CD4-positive, alpha-beta T cell (primary cell): ENCODE measurements around the gene DLL1. TPM values are rescaled to one million over a fixed set of nuclear protein-coding genes. Genes with fewer than 3 reads are reported as not detected.
"Not testable (repeated sequence)": the region's sequence is repeated elsewhere in the genome, so short reads cannot be mapped to it uniquely, and the experiment has no call there.

Source experiments
- ATAC-seq: fragments of 200-7000 bp; cut with Tn5 transposase; one replicate; pipeline ENCODE4 v1.10.0; 2022; ENCODE audit warnings: mild to moderate bottlenecking; ENCODE audit not compliant: poor library complexity
- CTCF ChIA-PET: fragments of 350-600 bp; sonication (Branson Sonifier 250); formaldehyde crosslinking; loops from one replicate; lab custom pipeline; 2021; ENCODE audit warnings: antibody characterized with exemption, inconsistent platforms; lab: Charles Lee
- POLR2A ChIA-PET: fragments of 350-600 bp; sonication (Branson Sonifier 250); formaldehyde crosslinking; loops from one replicate; lab custom pipeline; 2021; ENCODE audit warnings: antibody characterized with exemption, inconsistent platforms; lab: Charles Lee
- DNase-seq, 14 experiments: peaks; one replicate each; pipeline ENCODE4 v3.0.0-alpha.2; 2013 to 2020; ENCODE audit warnings: mixed read lengths in 2 of 14
- H3K27ac ChIP-seq, 2 donors: one replicate each; pipeline versions ENCODE4 v1.5.1 to v1.7.0; 2013; ENCODE audit warnings: low read length in 2 of 2, low read depth in 1 of 2, mild to moderate bottlenecking in 1 of 2
- H3K27me3 ChIP-seq, 2 experiments: 1 replicate in 1 of 2; 2 replicates in 1 of 2; pipeline versions ENCODE4 v1.6.1 to v1.7.0; 2013; ENCODE audit warnings: low read length in 2 of 2, control low read depth in 1 of 2, mild to moderate bottlenecking in 1 of 2, moderate library complexity in 1 of 2; ENCODE audit not compliant: insufficient read depth in 2 of 2, control insufficient read depth in 1 of 2
- H3K36me3 ChIP-seq: one replicate; pipeline ENCODE4 v1.6.1; 2013; ENCODE audit warnings: low read length, control low read depth; ENCODE audit not compliant: insufficient read depth
- H3K4me1 ChIP-seq: one replicate; pipeline ENCODE4 v1.6.1; 2013; ENCODE audit warnings: low read length, control low read depth; ENCODE audit not compliant: insufficient read depth
- H3K4me3 ChIP-seq: one replicate; pipeline ENCODE4 v1.5.1; 2013; ENCODE audit warnings: mild to moderate bottlenecking, low read length, moderate library complexity
- H3K9me3 ChIP-seq, 2 experiments: 1 replicate in 1 of 2; 2 replicates in 1 of 2; pipeline versions ENCODE4 v1.6.1 to v1.7.0; 2013; ENCODE audit warnings: low read length in 2 of 2, mild to moderate bottlenecking in 2 of 2, control low read depth in 1 of 2, moderate library complexity in 1 of 2; ENCODE audit not compliant: control insufficient read depth in 1 of 2, insufficient read depth in 1 of 2
- H3K27ac Mint-ChIP-seq: one replicate; pipeline ENCODE4 v1.8.0; 2020; ENCODE audit warnings: mixed read lengths
- H3K27me3 Mint-ChIP-seq: one replicate; pipeline ENCODE4 v1.8.0; 2021; ENCODE audit warnings: mixed read lengths
- H3K36me3 Mint-ChIP-seq: one replicate; pipeline ENCODE4 v1.8.0; 2021; ENCODE audit warnings: low read depth, mixed read lengths
- H3K4me1 Mint-ChIP-seq: one replicate; pipeline ENCODE4 v1.8.0; 2021; ENCODE audit warnings: low read depth, mixed read lengths
- H3K4me3 Mint-ChIP-seq: one replicate; pipeline ENCODE4 v1.8.0; 2020; ENCODE audit warnings: mild to moderate bottlenecking, mixed read lengths
- H3K9me3 Mint-ChIP-seq: one replicate; pipeline ENCODE4 v1.8.0; 2020; ENCODE audit warnings: mixed read lengths
- CTCF ChIP-seq: fragments of 200-600 bp; IDR thresholded peaks from one replicate; pipeline ENCODE4 v1.8.0; 2022; ENCODE audit warnings: antibody characterized with exemption, mild to moderate bottlenecking
- intact Hi-C, 2 experiments: fragments of 100-400 bp; cut with DNase I in 1 of 2; cut with micrococcal nuclease in 1 of 2; formaldehyde crosslinking; loops; one replicate each; pipeline versions ENCODE4 v1.15.1 to v1.9.0; 2023 to 2025; cut with DNase I, micrococcal nuclease
- polyA plus RNA-seq, 2 donors: library from polyadenylated mRNA; unstranded; fragments of 120-200 nt; gene quantifications; one replicate each; pipeline ENCODE4 v1.2.1, GENCODE V29; 2013
- total RNA-seq, 174 experiments: library from RNA in 2 of 174; stranded (reverse) in 2 of 174; gene quantifications; one replicate each; pipeline ENCODE4 v1.2.3 and lab custom pipeline; 2021 to 2026

The DLL1 gene
- total RNA-seq (1 to 10 TPM; 7.1 to 7.2 TPM), total RNA-seq (lab: John Stamatoyannopoulos, UW) (0.40 to 21.1 (median 2.8) reads per million in 172 experiments)
- polyA plus RNA-seq (2013, experiment 1 of 2) = 0.99 TPM
- polyA plus RNA-seq (2013, experiment 2 of 2) = 1.9 TPM

- CTCF ChIA-PET = no interaction called here
- Mint-ChIP-seq H3K36me3 (peaks cover 17% of the 10 kb centered on the region), H3K9me3 (no peaks in the 10 kb centered on the region), H3K4me3 (peak within 1 kb of the TSS; percentile 94), H3K27ac (peak within 1 kb of the TSS; percentile 63), H3K4me1 (peaks cover 52% of the 10 kb centered on the region), H3K27me3 (peaks cover 58% of the 10 kb centered on the region)
- peak within 1 kb of the TSS; percentile 76 for H3K4me3 ChIP-seq
- no peak within 1 kb of the TSS for H3K27ac ChIP-seq
- no peak for TF ChIP-seq CTCF
- peaks cover 0 to 10% of the 10 kb centered on the region in 2 experiments for H3K9me3 ChIP-seq
- POLR2A ChIA-PET = interaction anchor here (0.5 to 6.7 kb wide), 5 partner anchors 11 to 568 kb away, joined by 3 to 50 read pairs (median 22); partner anchors contain the start of gene FAM120B
- no peaks in the 10 kb centered on the region for H3K36me3 ChIP-seq
- intact Hi-C loops = loop anchor here (5.0 kb wide), 2 partner anchors 203 to 338 kb away; no protein-coding TSS in a partner anchor
- peak; percentile 11 for ATAC-seq
- DNase-seq = peak in 7 of 14 experiments; percentile 22 to 71 (median 41)
- peaks cover 41 to 54% of the 10 kb centered on the region in 2 experiments for H3K27me3 ChIP-seq
- peaks cover 66% of the 10 kb centered on the region for H3K4me1 ChIP-seq
These were observed at the start of gene DLL1 for GRCh38 chr6:170290296-170291128. Gene DLL1 (minus strand): TSS chr6:170291078. CDS start chr6:170290139, 939 bp downstream.

GRCh38 chr6:170335199-170335598 is 44.3 kb upstream of the DLL1 start:
- H3K9me3 ChIP-seq, H3K4me3 ChIP-seq, DNase-seq, H3K27ac ChIP-seq, POLR2A ChIA-PET, H3K27me3 Mint-ChIP-seq, H3K4me1 ChIP-seq, H3K4me3 Mint-ChIP-seq, H3K27me3 ChIP-seq, intact Hi-C loops, H3K27ac Mint-ChIP-seq, ATAC-seq, H3K9me3 Mint-ChIP-seq: not testable (repeated sequence)
- CTCF ChIA-PET = interaction anchor here (0.7 kb wide), 1 partner anchor 811 kb away, joined by 3 read pairs; no protein-coding TSS in a partner anchor
- H3K36me3 ChIP-seq = peaks cover 39% of the 10 kb centered on the region
- Mint-ChIP-seq H3K36me3 (peaks cover 92% of the 10 kb centered on the region), H3K4me1 (peaks cover 47% of the 10 kb centered on the region)

- DNase-seq (no peak), ATAC-seq (no peak)
- Mint-ChIP-seq H3K27me3 (no peaks in the 10 kb centered on the region), H3K36me3 (peaks cover 88% of the 10 kb centered on the region), H3K4me1 (peaks cover 22% of the 10 kb centered on the region), H3K27ac (no peak overlapping the region), H3K9me3 (no peaks in the 10 kb centered on the region), H3K4me3 (no peak overlapping the region)
- Histone ChIP-seq H3K27me3 (no peaks in the 10 kb centered on the region), H3K4me3 (no peak overlapping the region), H3K27ac (no peak overlapping the region), H3K9me3 (no peaks in the 10 kb centered on the region), H3K4me1 (no peaks in the 10 kb centered on the region), H3K36me3 (peaks cover 77% of the 10 kb centered on the region)
- intact Hi-C loops = no loop called here
- ChIA-PET POLR2A (no interaction called here), CTCF (no interaction called here)
- TF ChIP-seq CTCF = no peak
These were observed 38.4 kb upstream of the DLL1 start for GRCh38 chr6:170329321-170329720.
